Measurements from ENCODE around the gene CASQ2.

- TF ChIP-seq POLR2A (IDR thresholded peaks at IDR 0.05; ENCODE audit: low read depth, low read length) (no peak), POLR2AphosphoS5 (IDR thresholded peaks at IDR 0.05; ENCODE audit: low read depth, low read length) (no peak), TAF1 (IDR thresholded peaks at IDR 0.05; ENCODE audit: low read depth, low read length) (no peak)
Observed at GRCh38 chr1:115771847-115772457, 3.4 kb upstream of the CASQ2 start.
